ENCODE measurements around the gene MXRA8.

The MXRA8 gene

GRCh38 chr1:1365875-1366698 lies 7.7 kb upstream of the MXRA8 start:
- peak; percentile 26 for DNase-seq

GRCh38 chr1:1364266-1364665 lies 5.9 kb upstream of the MXRA8 start:
- no peak for DNase-seq

DNA sequence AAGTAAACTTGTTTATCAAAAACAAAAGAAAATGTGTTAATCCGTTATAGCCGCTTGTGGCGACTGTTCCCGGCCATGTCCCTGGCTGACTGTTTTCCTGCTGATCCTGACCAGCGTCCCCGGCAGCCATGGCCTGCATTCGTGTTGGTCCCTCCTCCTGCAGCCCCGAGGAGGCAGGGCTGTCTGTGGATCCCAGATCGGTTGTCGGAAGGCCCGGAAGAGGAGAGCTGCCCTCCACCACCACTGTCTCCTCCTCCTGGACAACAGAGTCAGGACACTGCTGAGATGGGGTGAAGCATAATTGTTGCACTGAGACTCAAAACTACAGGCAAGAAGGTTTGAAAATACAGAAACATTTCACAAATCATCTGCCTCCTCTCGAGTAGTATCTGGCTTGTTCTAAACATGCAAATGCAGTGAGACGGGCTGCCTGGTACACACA lies 3.6 kb upstream of the MXRA8 start:
- peak; percentile 76 for DNase-seq

DNA sequence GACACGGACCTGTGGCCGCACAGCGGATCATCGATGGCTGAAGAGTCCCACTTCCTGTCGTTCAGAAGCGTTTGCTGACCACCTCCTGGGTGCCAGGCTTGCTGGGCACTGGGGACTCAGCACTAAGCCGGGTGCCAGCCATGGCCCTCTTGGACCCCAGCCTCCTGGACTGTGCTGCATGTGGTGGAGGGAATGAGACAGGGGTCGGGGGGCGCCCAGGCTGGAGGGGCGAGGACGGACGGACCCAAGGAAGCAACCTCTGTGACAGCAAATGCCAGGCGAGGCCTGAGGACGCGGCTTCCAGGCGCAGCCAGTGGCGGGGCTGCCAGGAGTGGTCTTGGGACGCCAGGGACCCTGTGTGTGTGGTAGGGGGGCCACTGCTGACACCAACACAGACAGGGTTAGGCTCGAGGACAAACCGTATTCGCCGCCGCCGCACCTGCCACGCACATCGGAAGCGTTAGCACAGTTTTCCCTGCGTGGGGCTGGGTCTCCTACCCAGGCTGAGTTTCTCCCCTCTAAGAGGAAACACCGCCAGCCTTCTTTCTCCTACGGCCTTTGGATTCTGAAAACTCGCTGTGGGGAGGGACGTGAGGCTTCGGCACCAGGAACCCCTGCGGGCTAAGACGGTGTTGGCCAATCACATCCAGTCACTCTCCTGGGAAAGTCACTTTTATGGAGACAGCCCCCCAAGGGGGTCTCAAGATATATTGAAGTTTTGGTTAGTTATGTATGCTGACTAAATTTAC lies 3.1 kb upstream of the MXRA8 start:
- DNase-seq: no peak

GRCh38 chr1:1360506-1361169 lies 2.3 kb upstream of the MXRA8 start:
- DNase-seq: peak; percentile 61

DNA sequence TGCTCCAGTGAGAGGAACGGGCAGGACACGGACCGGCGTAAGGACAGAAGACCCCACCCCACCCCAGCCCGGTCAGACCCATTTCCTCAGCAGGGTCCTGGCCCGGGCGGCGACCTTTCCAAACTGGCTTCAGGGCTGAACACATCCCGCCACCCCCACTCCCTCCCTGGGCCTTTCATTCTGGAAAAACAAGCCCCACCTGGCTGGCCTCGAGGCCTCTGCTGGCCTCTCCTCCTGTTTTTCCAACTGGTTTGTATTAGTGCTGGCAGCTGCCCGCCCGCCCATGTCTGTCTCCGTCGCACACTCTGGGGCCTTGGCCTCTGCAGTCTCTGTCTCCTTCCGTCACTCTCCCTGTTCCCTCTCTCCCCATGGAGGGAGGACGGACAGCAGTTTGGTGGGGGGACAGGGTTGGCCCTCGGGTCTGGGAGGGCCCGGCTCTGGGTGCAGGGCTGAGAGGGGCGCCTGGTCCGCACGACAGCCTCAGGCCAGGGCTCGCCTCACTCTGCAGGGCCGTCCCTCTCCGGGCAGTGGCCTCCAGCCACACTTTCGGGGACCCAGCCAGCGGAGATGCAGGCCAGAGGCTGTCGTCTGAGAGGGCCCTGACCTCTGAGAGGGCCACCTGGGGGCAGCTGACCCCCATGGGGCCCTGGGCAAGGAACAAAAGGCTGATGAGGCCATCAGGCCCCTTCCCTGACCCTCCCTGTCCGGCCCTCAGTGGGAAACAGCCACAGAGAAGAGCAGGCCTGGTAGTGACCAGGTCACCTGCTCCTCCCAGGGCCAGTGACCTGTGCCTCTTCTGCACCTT lies 1.5 kb upstream of the MXRA8 start:
- peak; percentile 85 for DNase-seq

GRCh38 chr1:1359308-1359663 lies 931 bp upstream of the MXRA8 start:
- peak; percentile 66 for DNase-seq

- peak; percentile 70 for DNase-seq
These were observed 403 bp downstream of the MXRA8 start for GRCh38 chr1:1357871-1358432.

GRCh38 chr1:1356796-1357401 lies 1.5 kb downstream of the MXRA8 start:
- DNase-seq: peak; percentile 52

DNA sequence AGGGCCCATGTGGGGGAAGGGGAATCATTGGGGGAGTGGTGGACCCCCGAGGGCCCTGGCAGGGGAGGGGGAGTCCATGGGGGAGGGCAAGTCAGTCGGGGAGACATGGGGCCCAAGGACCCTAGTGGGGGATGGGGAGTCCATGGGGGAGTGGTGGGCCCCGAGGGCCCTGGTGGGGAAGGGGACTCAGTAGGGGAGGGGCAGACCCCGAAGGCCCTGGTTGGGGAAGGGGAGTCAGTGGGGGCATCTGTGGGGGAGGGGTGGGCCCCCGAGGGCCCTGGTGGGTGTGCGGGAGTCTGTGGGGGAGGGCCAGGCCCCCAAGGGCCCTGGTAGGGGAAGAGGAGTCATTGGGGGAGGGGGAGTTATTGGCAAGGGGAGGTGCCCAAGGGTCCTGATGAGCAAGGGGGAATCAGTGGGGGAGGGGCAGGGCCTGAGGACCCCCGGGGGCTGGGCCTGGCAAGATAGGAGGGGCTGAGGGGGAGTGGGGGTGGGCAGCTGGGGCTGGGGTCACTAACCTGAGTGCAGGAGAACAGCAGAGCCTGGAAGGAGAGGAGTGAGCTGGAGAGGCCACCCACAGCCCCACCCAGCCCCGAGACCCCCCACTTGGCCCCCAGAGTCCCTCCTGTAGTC lies 2.1 kb downstream of the MXRA8 start:
- DNase-seq: no peak

DNA sequence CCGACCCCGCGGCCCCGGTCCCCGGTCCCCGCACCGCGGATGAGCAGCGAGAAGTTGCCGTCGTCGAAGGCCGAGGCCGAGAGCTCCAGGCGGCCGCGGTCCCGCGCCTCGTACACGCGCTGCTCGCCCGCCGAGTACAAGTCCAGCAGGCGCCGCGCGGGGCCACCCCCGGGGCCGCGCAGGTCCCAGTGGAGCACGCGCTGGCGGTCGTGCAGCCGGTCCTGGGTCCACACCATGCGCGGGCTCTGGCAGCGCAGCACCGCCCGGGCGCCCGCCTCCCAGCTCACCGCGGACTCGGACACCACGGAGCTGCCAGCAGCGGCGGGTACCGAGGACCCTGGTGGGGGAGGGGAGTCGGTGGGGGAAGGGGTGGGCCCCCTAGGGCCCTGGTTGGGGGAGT lies 2.9 kb downstream of the MXRA8 start:
- peak; percentile 69 for DNase-seq

- DNase-seq: no peak
These were observed 3.8 kb downstream of the MXRA8 start for GRCh38 chr1:1354271-1355247.

DNA sequence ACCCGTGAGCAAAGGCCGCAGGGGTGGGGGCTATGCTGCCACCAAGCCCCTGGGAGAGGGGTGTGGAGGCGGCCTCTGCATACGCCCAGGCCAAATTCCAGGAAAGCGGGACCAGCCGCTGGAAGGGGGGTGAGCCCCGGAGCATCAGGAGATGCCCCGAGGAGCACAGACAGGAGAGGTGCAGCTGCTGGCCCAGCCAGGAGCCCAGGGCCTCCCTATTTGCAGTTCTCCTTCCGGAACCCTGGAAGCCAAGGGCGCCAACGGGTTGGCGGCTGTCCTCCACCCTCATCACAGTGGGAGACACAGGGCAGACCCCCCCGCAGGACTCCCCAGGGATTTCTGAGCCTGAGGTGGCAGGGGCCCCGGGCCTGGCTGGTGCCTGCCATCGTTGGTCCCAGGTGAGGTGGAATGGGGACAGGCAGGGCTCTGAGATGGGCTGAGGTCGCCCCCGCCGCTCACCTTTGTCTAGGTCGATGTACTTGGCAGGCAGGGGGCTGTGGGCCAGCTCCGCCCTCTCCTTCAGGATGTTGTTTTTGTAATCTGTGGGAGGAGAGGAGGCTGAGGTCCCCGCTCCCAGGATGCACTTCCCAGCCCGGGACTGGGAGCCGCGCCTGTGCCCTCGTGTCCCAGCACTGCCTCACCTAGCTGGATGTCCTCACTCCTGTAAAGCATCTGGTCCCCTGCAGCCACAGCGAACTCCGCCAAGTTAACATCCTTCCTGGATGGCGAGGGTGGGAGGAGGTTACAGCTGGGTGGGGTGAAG lies 4.8 kb downstream of the MXRA8 start:
- no peak for DNase-seq

DNA sequence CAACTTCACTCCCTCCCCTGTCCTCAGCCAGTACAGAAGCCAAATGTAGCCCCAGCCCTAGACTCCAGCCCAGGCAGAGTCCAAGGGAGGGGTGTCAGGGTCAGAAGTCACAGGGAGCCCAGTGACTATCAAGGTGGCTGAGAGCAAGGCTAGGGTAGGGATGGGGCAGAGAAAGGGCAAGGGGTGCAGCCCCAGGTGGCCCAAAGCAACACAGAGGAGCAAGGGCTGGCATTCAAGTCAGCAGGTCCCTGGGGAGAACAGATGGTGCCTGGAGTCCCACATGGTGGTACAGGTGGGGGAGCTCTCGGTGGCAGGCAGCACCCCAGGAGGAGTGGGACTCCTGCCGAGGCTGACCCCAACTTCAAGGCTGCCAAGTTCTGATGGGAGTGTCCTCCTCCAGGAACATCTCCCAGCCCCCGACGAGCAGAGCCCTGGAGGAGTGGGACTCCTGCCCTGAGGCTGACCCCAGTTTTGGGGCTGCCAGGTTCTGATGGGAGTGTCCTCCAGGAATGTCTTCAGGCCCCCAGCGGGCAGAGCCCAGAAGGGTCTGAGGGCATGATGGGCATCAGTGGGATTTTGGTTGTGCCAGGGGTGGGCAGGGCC lies 5.5 kb downstream of the MXRA8 start:
- no peak for DNase-seq

- peak; percentile 50 for DNase-seq
These were observed 6.6 kb downstream of the MXRA8 start for GRCh38 chr1:1351511-1352427.

- DNase-seq: peak; percentile 93
These were observed 8.9 kb downstream of the MXRA8 start, which contains the start of gene DVL1 for GRCh38 chr1:1349256-1350012. TSS of gene DVL1 (minus strand) at chr1:1349418. CDS start at chr1:1349065, 353 bp downstream.

Measured in eye (tissue), 1 donor.